Measurements from ENCODE around the gene FBXL20. TPM values are rescaled to one million over a fixed set of nuclear protein-coding genes. Genes with fewer than 3 reads are reported as not detected.

FBXL20 gene
- total RNA-seq, 1 donor from 2014 or later, result 16.3 TPM

- peak; percentile 93 for TF ChIP-seq CTCF (IDR thresholded peaks at IDR 0.05; ENCODE audit: insufficient read depth, low read length, poor library complexity, severe bottlenecking)
- Histone ChIP-seq H3K4me3 (ENCODE audit: low read depth, low read length) (no peak overlapping the region), H3K27me3 (ENCODE audit: control insufficient read depth, insufficient read depth, low read length) (peaks cover 17% of the 10 kb centered on the region), H3K36me3 (ENCODE audit: control insufficient read depth, insufficient read depth, low read length) (no peaks in the 10 kb centered on the region)
- peak; percentile 31 for DNase-seq (ENCODE audit: low read depth)
These were observed 165.6 kb downstream of the FBXL20 start for GRCh38 chr17:39235555-39236449.

GRCh38 chr17:39231591-39232551 lies 169.6 kb downstream of the FBXL20 start:
- TF ChIP-seq CTCF (IDR thresholded peaks at IDR 0.05; ENCODE audit: insufficient read depth, low read length, poor library complexity, severe bottlenecking), result peak; percentile 89
- no peak for DNase-seq (ENCODE audit: low read depth)
- H3K4me3 ChIP-seq (ENCODE audit: low read depth, low read length), result no peak overlapping the region

GRCh38 chr17:39231091-39231561 lies 170.3 kb downstream of the FBXL20 start:
- Histone ChIP-seq H3K27me3 (ENCODE audit: control insufficient read depth, insufficient read depth, low read length) (peaks cover 38% of the 10 kb centered on the region), H3K36me3 (ENCODE audit: control insufficient read depth, insufficient read depth, low read length) (no peaks in the 10 kb centered on the region), H3K4me3 (ENCODE audit: low read depth, low read length) (no peak overlapping the region)
- TF ChIP-seq CTCF (IDR thresholded peaks at IDR 0.05; ENCODE audit: insufficient read depth, low read length, poor library complexity, severe bottlenecking), result no peak
- no peak for DNase-seq (ENCODE audit: low read depth)

More at GRCh38 chr17:39231591-39232551, 169.6 kb downstream of the FBXL20 start:
- H3K36me3 ChIP-seq (ENCODE audit: control insufficient read depth, insufficient read depth, low read length), result no peaks in the 10 kb centered on the region
- H3K27me3 ChIP-seq (ENCODE audit: control insufficient read depth, insufficient read depth, low read length), result peaks cover 31% of the 10 kb centered on the region

GRCh38 chr17:39230361-39230760 lies 171.1 kb downstream of the FBXL20 start:
- TF ChIP-seq CTCF (IDR thresholded peaks at IDR 0.05; ENCODE audit: insufficient read depth, low read length, poor library complexity, severe bottlenecking), result no peak
- H3K4me3 ChIP-seq (ENCODE audit: low read depth, low read length), result no peak overlapping the region
- peaks cover 45% of the 10 kb centered on the region for H3K27me3 ChIP-seq (ENCODE audit: control insufficient read depth, insufficient read depth, low read length)
- no peaks in the 10 kb centered on the region for H3K36me3 ChIP-seq (ENCODE audit: control insufficient read depth, insufficient read depth, low read length)
- DNase-seq (ENCODE audit: low read depth), result no peak

GRCh38 chr17:39229274-39229913 lies 172.0 kb downstream of the FBXL20 start:
- Histone ChIP-seq H3K4me3 (ENCODE audit: low read depth, low read length) (no peak overlapping the region), H3K36me3 (ENCODE audit: control insufficient read depth, insufficient read depth, low read length) (no peaks in the 10 kb centered on the region), H3K27me3 (ENCODE audit: control insufficient read depth, insufficient read depth, low read length) (peaks cover 55% of the 10 kb centered on the region)
- no peak for TF ChIP-seq CTCF (IDR thresholded peaks at IDR 0.05; ENCODE audit: insufficient read depth, low read length, poor library complexity, severe bottlenecking)
- DNase-seq (ENCODE audit: low read depth), result no peak

All from kidney epithelial cell (primary cell).